NT2/D1 (cell line): ENCODE data around the gene CPEB3.

Experiments
- SUZ12 ChIP-seq: IDR thresholded peaks from 2 replicates; pipeline ENCODE4 v1.6.1; 2011; ENCODE audit not compliant: insufficient read length, insufficient read depth; ENCODE audit errors: extremely low read depth
- YY1 ChIP-seq: IDR thresholded peaks from 2 replicates; pipeline ENCODE4 v1.6.1; 2011; ENCODE audit not compliant: insufficient read length, insufficient read depth
- ZNF274 ChIP-seq: IDR thresholded peaks from 2 replicates; pipeline ENCODE4 v1.6.1; 2011; ENCODE audit warnings: mild to moderate bottlenecking, low read depth, low read length

- TF ChIP-seq ZNF274 (no peak), YY1 (no peak), SUZ12 (no peak)
Observed at GRCh38 chr10:92131275-92131820, 159.5 kb downstream of the CPEB3 start.
